SK-N-MC (cell line): Measurements from ENCODE around the gene G6PD.

Source experiments
- EZH2 ChIP-seq: fragments of 200-600 bp; sonication (generic); IDR thresholded peaks from one replicate; pipeline ENCODE4 v1.6.1; 2017; ENCODE audit warnings: antibody characterized with exemption
- POLR2AphosphoS5 ChIP-seq: IDR thresholded peaks from 2 replicates; pipeline ENCODE4 v1.6.1; 2012; ENCODE audit warnings: mild to moderate bottlenecking, low read depth, low read length, borderline replicate concordance

- TF ChIP-seq POLR2AphosphoS5 (no peak), EZH2 (no peak)
Measured at GRCh38 chrX:154515090-154515965, 31.3 kb downstream of the G6PD start.
